Measurements from ENCODE around the gene LHX3. TPM values are rescaled to one million over a fixed set of nuclear protein-coding genes. Genes with fewer than 3 reads are reported as not detected.

LHX3 gene
- total and polyA plus RNA-seq, 11 donors: not detected

DNA sequence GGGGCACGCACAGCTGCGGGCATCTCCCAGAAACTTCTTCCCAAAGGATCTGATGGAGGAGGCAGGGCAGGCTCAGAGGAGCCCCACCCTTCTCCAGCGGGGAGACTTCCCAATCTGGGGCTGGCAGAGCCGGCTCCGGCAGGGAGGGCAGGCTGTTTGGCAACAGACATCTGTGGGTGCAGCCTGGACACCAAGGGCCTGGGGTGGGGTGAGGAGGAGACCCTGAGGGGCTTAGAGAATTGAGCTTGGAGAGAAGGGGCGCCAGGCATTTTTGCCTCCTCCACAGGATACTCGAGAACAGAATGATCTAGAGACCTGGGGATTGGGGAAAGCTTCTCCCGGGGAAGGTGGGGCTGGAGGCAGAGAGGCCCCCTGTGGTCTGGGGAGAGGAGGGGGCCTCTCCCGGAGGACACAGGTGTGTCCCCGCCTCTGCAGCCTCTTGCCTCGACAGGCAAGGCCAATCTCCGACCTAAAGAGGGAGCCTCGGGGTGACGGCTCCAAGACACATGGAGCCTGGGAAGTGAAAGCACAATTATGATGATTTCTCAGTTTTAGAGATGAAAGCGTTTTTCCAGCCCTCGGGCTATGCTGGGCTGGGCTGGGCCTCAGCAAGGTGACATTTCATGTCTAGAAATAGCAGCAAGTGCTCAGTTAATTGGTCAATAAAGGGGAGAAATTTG is 8.4 kb downstream of the LHX3 start:
- DNase-seq (no peak), ATAC-seq (no peak)
- Histone ChIP-seq H3K27ac (no peak overlapping the region), H3K36me3 (no peaks in the 10 kb centered on the region), H3K27me3 (peaks cover 67 to 100% (median 97%) of the 10 kb centered on the region in 9 donors), H3K9me3 (no peaks in the 10 kb centered on the region), H3K4me1 (peaks cover 0 to 40% (median 6%) of the 10 kb centered on the region in 12 donors), H3K4me3 (no peak overlapping the region)
- TF ChIP-seq, protein P1, sequence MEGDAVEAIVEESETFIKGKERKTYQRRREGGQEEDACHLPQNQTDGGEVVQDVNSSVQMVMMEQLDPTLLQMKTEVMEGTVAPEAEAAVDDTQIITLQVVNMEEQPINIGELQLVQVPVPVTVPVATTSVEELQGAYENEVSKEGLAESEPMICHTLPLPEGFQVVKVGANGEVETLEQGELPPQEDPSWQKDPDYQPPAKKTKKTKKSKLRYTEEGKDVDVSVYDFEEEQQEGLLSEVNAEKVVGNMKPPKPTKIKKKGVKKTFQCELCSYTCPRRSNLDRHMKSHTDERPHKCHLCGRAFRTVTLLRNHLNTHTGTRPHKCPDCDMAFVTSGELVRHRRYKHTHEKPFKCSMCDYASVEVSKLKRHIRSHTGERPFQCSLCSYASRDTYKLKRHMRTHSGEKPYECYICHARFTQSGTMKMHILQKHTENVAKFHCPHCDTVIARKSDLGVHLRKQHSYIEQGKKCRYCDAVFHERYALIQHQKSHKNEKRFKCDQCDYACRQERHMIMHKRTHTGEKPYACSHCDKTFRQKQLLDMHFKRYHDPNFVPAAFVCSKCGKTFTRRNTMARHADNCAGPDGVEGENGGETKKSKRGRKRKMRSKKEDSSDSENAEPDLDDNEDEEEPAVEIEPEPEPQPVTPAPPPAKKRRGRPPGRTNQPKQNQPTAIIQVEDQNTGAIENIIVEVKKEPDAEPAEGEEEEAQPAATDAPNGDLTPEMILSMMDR (IDR thresholded peaks at IDR 0.05): no peak
- no peak for TF ChIP-seq POLR2A (IDR thresholded peaks at IDR 0.05)
- WGBS, 4 donors: 2 to 4% (median 3%) methylated on average over 15 to 16 of the region's 16 CpGs
- intact Hi-C loops (cut with DNase I): no loop called here

DNA sequence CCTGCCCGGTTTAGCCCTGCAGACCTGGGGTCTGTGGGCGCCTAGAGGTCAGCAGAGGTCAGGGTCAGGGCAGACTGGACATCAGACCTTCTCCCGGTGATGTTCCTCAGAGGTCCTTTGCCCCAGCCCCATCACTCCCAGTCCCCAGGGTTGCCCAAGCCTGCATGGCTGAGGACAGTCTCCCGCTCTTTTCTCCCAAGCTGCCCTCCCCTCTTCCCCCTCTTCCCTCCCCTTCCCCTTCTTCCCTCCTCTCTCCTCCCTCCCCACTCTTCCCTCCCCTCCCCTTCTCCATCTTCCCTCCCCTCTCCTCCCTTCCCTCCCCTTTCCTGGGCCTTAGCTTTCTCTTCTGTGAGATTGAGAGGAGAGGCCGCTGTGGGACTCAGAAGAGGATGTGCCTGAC is 10.4 kb downstream of the LHX3 start:
- Histone ChIP-seq H3K4me3 (no peak overlapping the region), H3K27ac (no peak overlapping the region), H3K36me3 (no peaks in the 10 kb centered on the region), H3K9me3 (no peaks in the 10 kb centered on the region), H3K27me3 (peaks cover 59 to 100% (median 93%) of the 10 kb centered on the region in 9 donors), H3K4me1 (peaks cover 0 to 38% (median 6%) of the 10 kb centered on the region in 12 donors)
- DNase-seq (no peak), ATAC-seq (no peak)
- TF ChIP-seq, protein P1 (IDR thresholded peaks at IDR 0.05): no peak
- no peak for TF ChIP-seq POLR2A (IDR thresholded peaks at IDR 0.05)
- intact Hi-C loops (cut with DNase I): no loop called here
- WGBS, 4 donors: 3 to 11% (median 9%) methylated on average over 5 of the region's 5 CpGs

DNA sequence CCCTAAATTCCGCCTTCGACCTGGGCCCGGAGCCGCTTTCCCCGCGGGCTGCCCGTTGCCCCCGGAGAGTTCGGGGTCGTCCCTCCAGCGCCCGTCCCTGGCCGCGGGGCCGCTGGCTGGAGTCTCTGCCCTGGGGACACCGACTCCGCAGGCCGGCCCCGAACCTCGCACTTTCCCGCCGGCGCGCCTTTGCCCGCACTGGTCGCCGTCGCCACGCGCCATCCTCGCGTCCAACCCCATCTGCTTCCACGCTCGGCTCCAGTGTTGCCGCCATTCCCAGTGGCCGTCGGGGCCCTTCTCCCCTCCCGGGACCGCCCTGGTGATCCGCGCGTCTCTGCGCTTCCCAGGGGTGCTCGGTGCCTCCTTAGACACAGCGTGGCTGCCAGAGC is 11.0 kb downstream of the LHX3 start:
- Histone ChIP-seq H3K4me1 (peaks cover 0 to 33% (median 6%) of the 10 kb centered on the region in 12 donors), H3K27ac (no peak overlapping the region), H3K27me3 (peaks cover 52 to 99% (median 93%) of the 10 kb centered on the region in 9 donors), H3K36me3 (no peaks in the 10 kb centered on the region), H3K9me3 (no peaks in the 10 kb centered on the region), H3K4me3 (peak overlapping the region in 1 of 12 donors; percentile 3)
- ATAC-seq (no peak), DNase-seq (no peak)
- WGBS, 4 donors: 1 to 6% (median 2%) methylated on average over 29 to 45 of the region's 45 CpGs
- intact Hi-C loops (cut with DNase I): no loop called here
- TF ChIP-seq POLR2A (IDR thresholded peaks at IDR 0.05): no peak
- TF ChIP-seq, protein P1 (IDR thresholded peaks at IDR 0.05): no peak

DNA sequence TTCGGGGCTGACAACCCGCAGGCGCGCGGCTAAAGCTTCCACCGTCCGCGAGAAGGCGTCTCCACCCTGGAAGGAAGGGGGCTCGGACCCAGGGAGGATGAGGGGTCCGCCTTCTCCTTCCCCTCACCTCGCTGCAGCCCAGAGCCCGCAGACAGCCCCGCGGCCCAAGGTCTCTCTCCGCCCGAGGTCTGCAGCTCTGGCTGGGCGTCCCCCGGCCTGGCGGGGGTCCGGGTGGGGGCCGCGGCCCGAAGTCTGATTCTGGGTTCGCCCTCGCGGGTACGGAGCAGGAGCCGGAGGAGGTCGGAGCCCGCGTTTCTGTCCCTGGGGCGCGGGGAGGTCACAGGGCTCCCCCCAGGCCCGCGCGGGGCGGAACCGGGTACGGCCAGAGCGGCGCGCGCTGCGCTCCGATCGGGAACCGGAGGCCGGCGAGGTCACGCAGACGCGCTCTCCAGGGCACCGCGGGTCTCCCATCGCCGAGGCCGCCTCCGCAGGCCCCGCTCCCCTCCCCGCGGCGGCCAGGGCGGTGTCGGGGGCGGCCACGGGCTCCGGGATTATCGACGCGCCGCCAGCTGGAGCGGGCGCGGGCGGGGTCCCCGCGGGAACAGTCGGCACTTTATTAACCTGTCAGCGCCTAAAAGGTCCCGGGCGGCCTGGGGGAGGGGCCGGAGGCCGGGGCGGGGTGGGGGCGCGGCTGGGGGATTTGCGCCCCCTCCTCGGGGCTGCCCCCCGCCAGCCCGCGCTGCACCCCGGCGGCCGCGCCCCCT is 11.6 kb downstream of the LHX3 start:
- Histone ChIP-seq H3K27ac (no peak overlapping the region), H3K27me3 (peaks cover 47 to 96% (median 88%) of the 10 kb centered on the region in 9 donors), H3K4me1 (peaks cover 0 to 27% (median 2%) of the 10 kb centered on the region in 12 donors), H3K36me3 (no peaks in the 10 kb centered on the region), H3K9me3 (no peaks in the 10 kb centered on the region), H3K4me3 (peak overlapping the region in 2 of 12 donors; percentile 3 to 23)
- TF ChIP-seq, protein P1 (IDR thresholded peaks at IDR 0.05): no peak
- no peak for TF ChIP-seq POLR2A (IDR thresholded peaks at IDR 0.05)
- ATAC-seq (no peak), DNase-seq (no peak)
- intact Hi-C loops (cut with DNase I): no loop called here
- 0 to 2% (median 1%) methylated on average over 15 to 96 of the region's 96 CpGs for WGBS, 4 donors
